GM19351 (cell line): ENCODE results near the gene BCAS4.

Experiments
- ATAC-seq: cut with Tn5 transposase; IDR thresholded peaks from one replicate; pipeline ENCODE4 v1.9.1; 2021; ENCODE audit warnings: mild to moderate bottlenecking, moderate library complexity; ENCODE audit not compliant: unreplicated experiment

The BCAS4 gene

DNA sequence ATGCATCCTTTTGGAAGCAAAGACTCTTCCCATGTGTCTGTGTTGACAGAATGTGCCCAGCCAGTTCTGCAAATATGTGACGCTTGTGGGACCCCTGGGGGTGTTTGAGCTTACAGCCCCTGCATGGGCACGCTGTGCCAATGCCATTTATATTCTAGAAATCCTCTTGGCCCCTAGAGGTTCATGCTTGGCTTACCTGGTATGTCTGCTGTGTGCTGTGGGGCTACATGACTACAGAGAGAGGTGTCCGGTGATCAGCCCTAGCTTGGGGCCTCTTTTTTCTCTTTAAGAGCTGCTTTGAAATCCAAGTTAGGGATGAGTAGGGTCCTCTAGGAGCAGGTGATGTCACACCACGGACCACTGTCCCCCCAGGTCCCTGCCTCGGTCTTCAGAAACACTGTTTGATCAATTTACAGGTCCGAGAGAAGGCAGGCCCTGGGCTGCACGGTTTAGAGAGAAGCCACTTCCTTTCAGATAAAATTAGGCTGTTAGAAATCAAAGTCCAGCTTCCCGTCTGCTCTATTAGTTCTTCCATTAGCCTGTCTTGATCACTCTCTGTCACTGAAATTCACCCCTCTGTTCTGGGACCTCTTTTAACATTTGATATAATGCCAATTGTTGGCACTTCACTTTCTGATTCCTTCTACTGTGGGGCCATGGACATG, 26.5 kb downstream of the BCAS4 start:
- no peak for ATAC-seq

DNA sequence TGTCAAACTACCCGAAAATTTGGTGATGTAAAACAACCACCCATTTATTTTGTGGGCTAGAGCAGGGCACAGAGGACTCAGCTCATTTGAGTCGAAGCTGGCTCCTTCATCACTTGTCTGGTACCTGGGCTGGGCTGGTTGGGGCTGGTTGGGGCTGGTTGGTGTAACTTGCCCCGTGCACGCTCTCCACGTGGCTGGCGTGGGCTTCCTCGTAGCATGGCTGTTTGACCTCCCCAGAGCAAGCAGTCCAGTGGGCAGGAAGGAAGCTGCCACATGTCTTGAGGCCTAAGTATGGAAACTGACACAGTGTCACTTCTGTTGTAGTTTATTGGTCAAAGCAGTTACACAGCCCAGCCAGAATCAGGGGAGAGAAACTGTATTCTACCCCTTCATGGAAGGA, 27.1 kb downstream of the BCAS4 start:
- ATAC-seq, result peak; percentile 29

DNA sequence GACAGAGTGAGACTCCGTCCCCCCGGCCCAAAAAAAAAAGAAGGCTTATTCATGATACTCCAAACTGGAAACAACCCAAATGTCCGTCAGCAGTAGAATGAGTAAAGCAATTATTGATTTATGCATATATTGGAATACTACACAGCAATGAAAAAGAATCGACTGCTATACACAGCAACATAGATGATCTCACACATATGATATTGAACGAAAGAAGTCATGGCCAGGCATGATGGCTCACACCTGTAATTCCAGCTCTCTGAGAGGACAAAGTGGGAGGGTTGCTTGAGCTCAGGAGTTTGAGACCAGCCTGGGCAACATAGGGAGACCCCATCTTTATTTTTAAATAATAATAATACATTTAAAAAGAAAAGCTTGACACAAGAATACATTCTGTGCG, 28.5 kb downstream of the BCAS4 start:
- no peak for ATAC-seq

DNA sequence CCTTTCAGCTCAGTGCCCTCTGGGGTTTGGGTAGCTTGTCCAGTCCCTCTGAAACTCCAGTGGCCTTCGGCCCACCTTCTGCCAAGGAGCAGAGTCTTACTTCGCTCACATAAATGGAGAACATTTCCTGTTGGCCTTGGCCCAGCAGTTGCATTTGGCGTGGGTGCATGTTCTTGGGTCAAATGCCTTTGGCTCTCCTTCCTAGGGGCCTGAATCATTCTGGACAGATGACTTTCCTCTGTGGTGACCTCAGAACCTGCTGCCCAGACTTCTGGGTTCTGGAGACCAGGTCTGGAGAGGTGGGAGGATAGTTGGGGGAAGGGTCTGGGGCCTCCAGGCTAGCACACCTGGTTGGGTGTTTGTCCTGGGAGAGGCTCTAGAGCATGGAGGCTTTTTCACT, 29.3 kb downstream of the BCAS4 start:
- no peak for ATAC-seq

DNA sequence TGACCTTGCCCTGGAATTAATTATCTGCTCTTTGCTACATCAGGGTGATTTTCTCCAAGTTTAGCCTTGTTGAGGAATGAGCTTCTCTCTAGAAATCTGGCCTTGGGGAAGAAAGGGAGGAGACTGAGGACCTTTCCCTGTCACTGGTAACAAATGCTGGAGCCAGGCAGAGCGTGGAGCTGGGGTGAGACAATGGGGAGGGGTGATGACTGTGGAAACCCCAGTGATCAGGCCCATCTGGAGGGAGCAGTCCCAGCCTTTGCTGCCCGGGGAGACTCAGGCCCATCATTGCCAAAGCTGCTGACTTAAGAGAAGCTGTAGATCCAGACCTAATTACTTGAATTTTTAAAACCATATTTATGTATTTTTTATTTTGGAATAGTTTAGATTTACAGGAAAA, 31.3 kb downstream of the BCAS4 start:
- ATAC-seq, result no peak

DNA sequence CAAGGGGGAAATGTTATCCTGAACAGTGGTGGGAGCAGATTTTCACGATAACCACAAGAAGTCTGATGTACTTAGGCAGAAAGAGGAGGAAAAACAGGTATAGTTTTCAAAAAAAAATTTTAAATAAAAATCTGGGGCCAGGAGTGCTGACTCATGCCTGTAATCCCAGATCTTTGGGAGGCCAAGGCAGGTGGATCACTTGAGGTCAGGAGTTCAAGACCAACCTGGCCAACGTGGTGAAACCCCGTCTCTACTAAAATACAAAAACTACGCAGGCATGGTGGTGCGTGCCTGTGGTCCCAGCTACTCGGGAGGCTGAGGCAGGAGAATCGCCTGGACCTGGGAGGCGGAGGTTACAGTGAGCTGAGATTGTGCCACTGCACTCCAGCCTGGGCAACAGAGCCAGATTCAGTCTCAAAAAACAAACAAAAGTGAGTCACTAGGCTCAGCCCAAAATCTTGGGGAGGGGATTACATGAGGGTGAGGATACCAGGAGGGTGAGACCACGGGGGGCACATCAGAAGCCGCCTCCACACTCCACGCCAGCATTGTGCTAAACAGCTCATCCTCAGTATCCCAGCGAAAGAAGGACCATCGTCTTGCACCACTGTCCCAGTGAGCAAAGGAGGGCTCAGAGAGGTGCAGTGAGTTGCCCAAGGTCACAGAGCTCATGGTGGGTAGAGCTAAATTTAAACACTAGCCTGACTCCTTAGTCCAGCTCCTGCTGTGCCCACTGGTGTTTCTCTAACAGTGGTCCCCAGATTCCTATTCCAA, 33.7 kb downstream of the BCAS4 start:
- no peak for ATAC-seq

DNA sequence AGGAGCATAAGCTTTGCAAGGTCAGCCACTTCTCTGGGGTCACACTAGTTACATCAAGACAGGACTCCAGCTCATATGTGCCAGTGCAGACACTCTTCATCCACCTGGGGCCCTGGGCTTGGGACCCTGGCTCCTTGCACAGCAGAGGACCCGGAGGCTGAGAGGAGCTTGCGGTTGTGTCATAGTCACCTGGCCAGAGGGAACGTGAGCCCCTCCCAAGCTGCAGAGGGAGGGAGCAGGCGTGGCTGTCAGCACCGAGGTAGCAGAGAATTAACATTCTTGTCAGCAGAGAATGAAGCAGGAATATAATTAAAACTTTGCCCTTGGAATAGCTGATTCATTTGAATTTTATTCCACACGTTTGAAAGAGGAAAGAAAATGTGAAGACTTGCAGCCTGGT, 36.8 kb downstream of the BCAS4 start:
- no peak for ATAC-seq

DNA sequence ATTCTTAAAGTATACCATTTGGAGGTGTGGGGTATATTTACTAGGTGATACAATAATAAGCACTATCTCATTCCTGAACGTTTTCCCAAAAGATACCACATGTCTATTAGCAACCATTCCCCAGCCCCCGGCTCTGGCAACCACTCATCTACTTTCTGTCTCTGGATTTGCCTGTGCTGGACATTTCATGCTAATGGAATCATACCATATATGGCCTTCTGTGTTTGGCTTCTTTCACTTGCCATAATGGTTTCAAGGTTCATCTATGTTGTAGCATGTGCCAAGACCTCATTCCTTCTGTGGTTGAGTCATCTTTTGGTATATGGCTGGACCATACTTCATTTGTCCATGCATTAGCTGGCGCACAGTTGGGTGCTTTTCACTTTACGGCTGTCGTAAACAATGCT, 39.7 kb downstream of the BCAS4 start:
- ATAC-seq, result no peak

DNA sequence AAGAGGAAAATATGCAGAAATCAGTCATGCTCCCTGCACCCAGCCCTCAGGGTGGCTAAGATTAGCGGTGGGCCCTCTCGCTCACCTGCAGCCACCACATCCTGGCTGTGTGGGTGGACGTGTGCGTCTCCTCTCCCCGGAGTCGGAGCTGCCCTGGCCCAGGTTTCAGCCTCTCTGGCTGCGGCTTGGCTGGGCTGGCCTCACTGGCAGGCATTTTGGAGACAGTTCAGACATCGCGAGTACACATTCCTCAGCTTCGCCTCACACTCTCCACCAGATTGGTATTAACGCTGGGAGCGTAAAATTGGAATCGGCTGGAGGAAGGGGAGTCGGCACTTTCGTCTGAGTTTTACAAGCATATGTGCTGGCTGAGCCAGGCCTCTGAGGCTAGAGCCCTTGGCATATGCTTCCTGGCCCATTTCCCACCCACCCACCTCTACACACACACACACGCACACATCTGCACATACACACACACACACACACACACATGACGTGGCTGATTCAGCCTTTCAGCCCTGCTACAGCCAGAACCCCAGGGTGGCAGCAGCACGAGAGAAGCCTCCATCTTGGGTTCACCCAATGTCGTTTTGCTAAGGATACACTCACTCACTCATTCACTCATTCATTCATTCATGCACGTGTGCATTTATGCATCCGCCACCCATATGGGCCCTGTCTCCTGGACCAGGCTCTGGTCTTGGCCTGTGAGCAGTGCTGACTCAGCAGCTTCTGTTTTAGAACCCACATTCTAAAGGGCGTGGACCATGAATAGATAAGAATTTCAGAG, 42.9 kb downstream of the BCAS4 start:
- ATAC-seq, result peak; percentile 91

DNA sequence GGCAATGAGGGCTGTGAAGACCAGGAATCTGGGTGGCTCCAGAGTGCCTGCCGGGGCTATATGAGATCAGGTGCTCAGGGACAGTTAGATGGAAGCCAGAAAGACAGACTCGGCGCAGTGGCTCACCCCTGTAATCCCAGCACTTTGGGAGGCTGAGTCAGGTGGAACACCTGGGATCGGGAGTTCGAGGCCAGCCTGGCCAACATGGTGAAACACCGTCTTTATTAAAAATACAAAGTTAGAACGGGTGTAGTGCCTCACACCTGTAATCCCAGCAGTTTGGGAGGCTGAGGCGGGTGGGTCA, 43.4 kb downstream of the BCAS4 start:
- ATAC-seq, result no peak

DNA sequence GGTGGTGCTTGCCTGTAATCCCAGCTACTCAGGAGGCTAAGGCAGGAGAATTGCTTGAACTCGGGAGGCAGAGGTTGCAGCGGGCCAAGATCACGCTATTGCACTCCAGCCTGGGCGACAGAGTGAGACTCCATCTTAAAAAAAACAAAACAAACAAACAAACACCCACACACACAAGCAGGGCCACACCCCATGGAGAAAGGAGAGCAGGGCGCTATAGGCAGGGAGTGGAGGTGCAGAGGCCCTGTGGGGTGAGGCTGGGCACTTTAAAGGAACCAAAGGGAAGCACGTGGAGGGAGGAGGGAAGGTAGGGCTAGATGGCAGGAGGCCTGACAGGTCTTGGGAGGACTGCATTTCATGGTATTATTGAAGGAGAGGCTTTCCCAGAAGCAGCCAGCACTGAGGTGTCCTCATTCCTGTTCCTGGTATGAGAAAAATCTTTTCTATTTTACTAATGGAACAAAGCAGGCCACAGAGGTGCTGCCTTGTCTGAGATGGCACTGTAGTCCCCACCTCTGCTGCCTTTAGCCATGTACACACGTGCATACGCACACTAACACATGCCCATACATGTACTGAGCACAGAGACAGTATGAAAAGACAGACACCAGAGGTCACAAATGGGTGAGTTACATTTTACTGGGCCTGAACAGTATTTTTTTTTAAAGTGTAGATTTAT, 44.0 kb downstream of the BCAS4 start:
- ATAC-seq, result no peak

DNA sequence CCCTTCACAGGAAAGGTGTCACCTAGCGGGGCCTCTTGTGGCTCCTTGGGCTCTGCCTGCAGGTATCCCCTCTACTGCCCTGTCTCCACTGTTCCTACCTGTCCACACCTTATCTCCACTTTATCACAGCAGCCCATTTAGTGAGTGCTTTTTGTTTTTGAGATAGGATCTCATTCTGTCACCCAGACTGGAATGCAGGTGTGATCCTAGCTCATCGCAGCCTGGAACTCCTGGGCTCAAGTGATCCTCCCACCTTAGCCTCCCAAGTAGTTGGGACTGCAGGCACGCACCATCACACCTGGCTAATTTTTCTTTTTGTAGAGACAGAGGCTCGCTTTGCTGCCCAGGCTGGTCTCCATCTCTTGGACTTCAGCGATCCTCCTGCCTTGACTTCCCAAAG, 48.0 kb downstream of the BCAS4 start:
- ATAC-seq, result no peak

DNA sequence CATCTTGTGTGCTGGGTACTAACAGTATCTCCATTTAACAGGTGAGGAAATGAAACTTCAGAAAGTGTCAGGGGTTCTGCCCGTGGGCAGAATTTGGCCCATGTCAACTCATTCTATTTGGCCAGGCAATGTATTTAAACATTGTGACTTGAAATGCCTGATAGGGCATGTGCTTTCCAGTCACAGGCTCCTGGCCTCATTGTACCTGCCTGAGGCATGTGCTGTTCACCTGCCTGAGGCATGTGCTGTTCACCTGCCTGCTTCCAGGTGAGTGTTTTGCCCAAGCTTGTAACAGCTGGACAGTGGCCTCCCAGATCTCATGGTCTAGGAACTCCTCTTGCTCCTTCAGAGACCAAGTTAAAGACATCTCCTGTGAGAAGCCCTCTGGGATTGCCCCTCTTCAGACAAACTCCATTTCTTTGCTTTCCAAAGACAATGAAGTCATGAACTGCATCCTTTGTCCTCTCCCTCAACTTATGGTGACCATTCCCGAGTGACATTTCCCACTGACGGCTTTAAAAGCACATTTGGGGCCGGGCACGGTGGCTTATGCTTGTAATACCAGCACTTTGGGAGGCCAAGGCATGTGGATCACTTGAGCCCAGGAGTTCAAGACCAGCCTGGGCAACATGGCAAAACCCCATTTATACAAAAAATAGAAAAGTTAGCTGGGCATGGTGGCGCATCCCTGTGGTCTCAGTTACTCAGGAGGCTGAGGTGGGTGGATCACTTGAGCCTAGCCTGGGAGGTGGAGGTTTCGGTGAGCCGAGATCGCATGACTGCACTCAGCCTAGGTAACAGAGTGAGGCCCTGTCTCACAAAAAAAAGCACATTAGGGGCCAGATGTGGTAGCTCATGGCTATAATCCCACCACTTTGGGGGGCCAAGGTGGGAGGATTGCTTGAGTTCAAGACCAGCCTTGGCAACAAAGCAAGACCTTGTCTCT, 48.7 kb downstream of the BCAS4 start:
- ATAC-seq, result no peak

DNA sequence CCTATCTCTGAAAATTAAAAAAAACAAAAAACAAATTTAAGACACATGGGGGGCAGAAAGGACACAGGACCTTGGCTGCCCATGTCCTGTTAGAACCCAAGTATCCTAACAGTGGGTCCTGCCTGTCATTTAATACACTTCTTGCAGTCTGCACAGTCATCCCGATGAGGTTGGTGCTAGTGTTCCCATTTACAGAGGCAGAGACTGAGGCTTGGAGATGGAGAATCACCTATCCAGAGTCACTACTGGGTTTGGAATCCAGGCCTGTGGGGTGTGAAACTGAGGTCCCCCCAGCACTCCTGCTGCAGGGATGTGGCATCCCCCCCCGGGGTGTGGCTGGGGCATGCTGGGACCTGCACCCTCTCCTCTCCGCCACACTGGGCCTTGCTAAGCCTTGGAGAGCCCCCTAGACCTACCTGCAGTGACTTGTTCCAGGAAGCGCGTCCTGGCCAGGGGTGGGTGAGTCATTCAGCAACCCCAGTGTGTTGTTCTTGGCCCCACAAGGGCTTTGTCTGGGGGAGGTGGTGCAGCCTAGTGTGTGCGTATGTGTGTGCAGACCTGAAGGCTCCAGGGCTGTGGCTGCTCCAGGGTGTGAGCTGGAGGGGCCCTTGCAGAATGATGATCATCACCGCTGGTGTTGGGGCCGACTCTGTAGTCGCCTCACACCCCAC, 49.7 kb downstream of the BCAS4 start:
- peak; percentile 91 for ATAC-seq

DNA sequence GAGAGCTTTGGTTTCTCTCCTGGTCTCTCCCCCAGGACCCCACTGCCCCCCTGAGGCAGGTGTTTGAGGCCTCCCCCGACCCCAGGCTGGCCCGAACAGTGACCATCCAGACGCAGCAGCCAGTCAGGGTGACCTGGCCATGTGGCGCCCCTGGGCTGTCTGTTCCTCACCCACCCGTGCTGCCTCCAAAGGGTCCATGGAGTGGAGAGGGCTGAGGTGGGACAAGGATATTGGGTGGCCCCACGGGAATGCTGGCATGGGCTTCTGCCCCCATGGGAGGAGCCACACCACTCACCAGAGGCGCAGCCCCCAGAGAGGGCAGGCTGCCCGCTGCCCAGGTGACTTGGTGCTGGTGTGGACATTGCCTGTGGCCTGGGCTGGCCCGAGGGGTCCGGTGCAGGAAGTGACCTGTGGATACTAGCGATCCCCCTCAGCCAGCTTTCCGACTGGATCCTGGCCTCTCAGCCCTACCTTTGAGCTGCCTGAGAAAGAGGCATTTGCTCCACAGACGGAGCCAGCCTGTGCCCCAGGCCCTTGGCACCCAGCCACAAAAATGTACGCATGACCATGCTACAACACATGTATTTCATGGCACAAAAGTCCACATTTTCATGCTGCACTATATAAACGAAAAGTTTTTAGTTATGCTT, 50.8 kb downstream of the BCAS4 start:
- no peak for ATAC-seq

DNA sequence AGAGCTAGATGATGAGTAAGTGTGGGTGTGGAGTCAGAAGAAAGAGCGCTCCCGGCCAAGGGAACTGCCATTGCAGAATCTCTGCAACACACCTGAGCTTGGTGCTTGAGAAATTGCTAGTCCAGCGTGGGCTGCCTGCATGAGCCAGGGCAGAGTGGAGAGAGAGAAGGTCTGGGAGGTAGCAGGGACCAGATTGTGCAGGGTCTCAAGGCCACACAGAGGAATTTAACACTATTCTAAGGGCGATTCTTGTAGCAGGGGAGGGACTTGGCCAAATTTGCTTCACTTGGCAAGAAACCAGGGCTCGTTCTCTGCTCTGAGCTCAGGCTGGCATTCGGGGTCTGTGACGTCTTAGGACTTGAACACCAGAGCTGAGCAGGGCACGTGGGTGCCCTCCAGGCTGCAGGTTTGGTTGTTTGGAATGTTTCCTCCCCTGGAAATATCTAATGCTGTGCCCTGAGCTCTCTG, 53.5 kb downstream of the BCAS4 start:
- no peak for ATAC-seq

DNA sequence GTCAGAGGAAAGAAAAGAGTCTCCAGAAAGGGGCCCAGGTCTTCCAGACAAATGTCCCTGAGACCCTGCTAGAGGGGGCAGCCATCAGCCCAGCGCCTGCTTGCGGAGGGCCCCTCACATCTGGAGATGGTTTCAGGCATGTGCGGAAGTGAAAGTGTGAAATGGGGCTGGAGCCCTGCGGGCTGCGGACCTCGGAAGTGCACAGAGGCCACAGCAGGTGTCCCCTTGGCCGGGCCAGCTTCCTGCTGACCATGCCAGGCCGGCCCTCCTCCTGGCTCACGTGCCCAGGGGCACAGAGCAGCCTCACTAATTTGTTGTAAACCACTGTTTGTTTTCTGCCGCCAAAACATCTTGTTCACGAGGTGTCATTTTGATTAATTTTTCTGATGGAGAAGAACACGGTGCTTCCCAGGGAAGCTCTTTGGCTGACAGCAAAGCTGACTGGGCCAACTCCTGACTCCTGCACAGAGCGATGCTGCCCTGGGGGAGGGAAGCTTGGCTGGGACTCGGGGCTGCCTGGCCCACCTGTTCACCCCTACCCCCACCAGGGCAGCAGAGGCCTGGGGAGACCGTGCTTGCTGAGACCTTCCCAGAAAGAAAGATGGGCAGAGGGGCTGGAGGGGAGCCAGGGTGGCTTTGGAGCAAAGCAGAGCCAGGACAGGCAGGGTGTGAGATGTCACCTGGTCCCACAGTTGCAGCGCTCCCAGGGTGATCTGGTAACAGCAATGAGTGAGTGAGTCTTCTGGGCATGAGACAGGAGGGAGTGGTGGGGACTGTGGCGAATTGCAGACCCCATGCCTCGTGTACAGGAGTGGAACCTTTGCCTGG, 54.2 kb downstream of the BCAS4 start:
- peak; percentile 45 for ATAC-seq

DNA sequence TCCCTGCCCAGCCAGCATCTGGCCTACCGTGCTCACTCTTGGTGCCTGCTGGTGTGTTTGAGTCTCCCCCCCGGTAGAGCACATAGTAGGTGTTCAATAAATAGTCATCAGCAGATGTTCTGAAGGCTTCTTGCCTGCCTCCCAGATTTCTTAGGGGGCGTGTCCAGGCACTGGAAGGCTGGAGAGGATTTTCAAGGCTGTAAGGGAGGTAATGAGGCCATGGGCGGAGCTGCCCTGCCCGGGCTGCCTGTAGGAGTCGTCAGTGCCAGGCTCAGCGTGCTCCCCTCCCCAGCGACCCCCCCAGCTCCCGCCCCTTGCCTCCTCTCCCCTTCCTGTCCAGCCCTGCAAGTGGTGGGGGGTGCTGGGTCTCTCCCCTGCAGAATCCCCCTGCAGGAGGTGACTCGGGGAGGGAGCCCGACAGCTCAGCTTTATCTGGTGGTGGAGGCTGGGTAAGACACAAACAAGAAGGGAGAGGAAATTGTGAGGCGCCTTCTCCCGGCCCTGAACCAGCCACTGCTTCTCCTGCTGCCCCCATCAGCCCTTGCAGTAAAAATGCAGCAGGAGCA, 55.9 kb downstream of the BCAS4 start:
- no peak for ATAC-seq
